Endothelial cell of umbilical vein (primary cell): ENCODE results near the gene MOCS1. TPM values are rescaled to one million over a fixed set of nuclear protein-coding genes. Genes with fewer than 3 reads are reported as not detected.

Source experiments
- BruUV-seq: library from RNA; stranded (reverse); fragments of 400-500 nt; replicated peaks from 2 replicates; lab custom pipeline; 2021; lab: Mats Ljungman, UMichigan
- CTCF ChIA-PET: fragments of 300-600, 350-600 bp; sonication (Branson Sonifier 250); formaldehyde crosslinking; loops from one replicate; lab custom pipeline; 2021; ENCODE audit warnings: antibody characterized with exemption, inconsistent platforms; lab: Charles Lee
- POLR2A ChIA-PET: fragments of 300-600, 350-600 bp; sonication (Branson Sonifier 250); formaldehyde crosslinking; loops from one replicate; lab custom pipeline; 2021; ENCODE audit warnings: antibody characterized with exemption, inconsistent platforms; lab: Charles Lee
- DNase-seq: peaks from one replicate; pipeline ENCODE4 v3.0.0-alpha.2; 2011; ENCODE audit warnings: low read depth, low spot score
- FAIRE-seq: peaks from 2 replicates; lab custom pipeline; 2011; peaks lifted over from hg19 to GRCh38; lab: Jason Lieb, UNC
- H2AFZ ChIP-seq: 2 replicates; pipeline ENCODE4 v1.6.0; 2012; ENCODE audit warnings: low read depth, low read length, control low read depth, inconsistent platforms
- H3K27ac ChIP-seq: 2 replicates; pipeline ENCODE4 v1.5.1; 2011; ENCODE audit warnings: low read depth, mild to moderate bottlenecking, control low read depth, low read length, moderate library complexity; ENCODE audit not compliant: insufficient read depth
- H3K27me3 ChIP-seq, 2 experiments: 2 replicates each; pipeline versions ENCODE4 v1.6.0 to v1.6.1; 2011; ENCODE audit warnings: low read length in 2 of 2, mixed read lengths in 1 of 2; ENCODE audit not compliant: control insufficient read depth in 2 of 2, insufficient read depth in 2 of 2
- H3K36me3 ChIP-seq, 2 experiments: 2 replicates in 1 of 2; 3 replicates in 1 of 2; pipeline ENCODE4 v1.5.1; 2011; ENCODE audit warnings: low read length in 2 of 2, mild to moderate bottlenecking in 1 of 2, moderate library complexity in 1 of 2; ENCODE audit not compliant: control insufficient read depth in 2 of 2, insufficient read depth in 2 of 2; ENCODE audit errors: extremely low read depth in 1 of 2
- H3K4me1 ChIP-seq: 3 replicates; pipeline ENCODE4 v1.5.1; 2011; ENCODE audit warnings: mild to moderate bottlenecking, low read length; ENCODE audit not compliant: control insufficient read depth, insufficient read depth; ENCODE audit errors: extremely low read depth
- H3K4me2 ChIP-seq: 2 replicates; pipeline ENCODE4 v1.6.1; 2011; ENCODE audit warnings: low read length, control low read depth, mixed read lengths; ENCODE audit not compliant: insufficient read depth
- H3K4me3 ChIP-seq, 3 experiments: fragments of 200-600 bp in 1 of 3; sonication (generic), shearing (Covaris generic) in 1 of 3; replicated peaks in 1 of 3; 2 replicates each; pipeline ENCODE4 v1.5.1; 2011 to 2016; ENCODE audit warnings: control low read depth in 3 of 3, low read length in 3 of 3, mild to moderate bottlenecking in 2 of 3, inconsistent platforms in 1 of 3, low read depth in 1 of 3, moderate library complexity in 1 of 3; ENCODE audit not compliant: insufficient read depth in 1 of 3
- H3K79me2 ChIP-seq: 2 replicates; pipeline ENCODE4 v1.6.0; 2012; ENCODE audit warnings: low read length, inconsistent platforms; ENCODE audit not compliant: control insufficient read depth, insufficient read depth
- H3K9ac ChIP-seq: replicated peaks from 2 replicates; pipeline ENCODE3; 2011; ENCODE audit warnings: low read length, control low read depth; ENCODE audit not compliant: insufficient read depth; ENCODE audit errors: extremely low read depth
- H3K9me1 ChIP-seq: replicated peaks from 3 replicates; pipeline ENCODE4 v1.6.0; 2011; ENCODE audit warnings: mild to moderate bottlenecking, low read length; ENCODE audit not compliant: control insufficient read depth, insufficient read depth; ENCODE audit errors: extremely low read depth
- H3K9me3 ChIP-seq: replicated peaks from 2 replicates; pipeline ENCODE4 v1.5.1; 2012; ENCODE audit warnings: low read length, inconsistent platforms; ENCODE audit not compliant: control insufficient read depth, insufficient read depth
- H4K20me1 ChIP-seq: replicated peaks from 2 replicates; pipeline ENCODE3; 2011; ENCODE audit warnings: mild to moderate bottlenecking, low read length; ENCODE audit not compliant: control insufficient read depth, insufficient read depth; ENCODE audit errors: extremely low read depth
- CTCF ChIP-seq, 2 donors: IDR thresholded peaks; 1 replicate in 1 of 2; 2 replicates in 1 of 2; pipeline ENCODE4 v1.5.1; 2011; ENCODE audit warnings: low read length in 2 of 2, mild to moderate bottlenecking in 2 of 2, moderate library complexity in 2 of 2, control low read depth in 1 of 2, inconsistent platforms in 1 of 2, low read depth in 1 of 2; ENCODE audit not compliant: insufficient read depth in 1 of 2; ENCODE audit errors: extremely low read depth in 1 of 2
- EZH2 ChIP-seq: IDR thresholded peaks from 2 replicates; pipeline ENCODE4 v1.6.1; 2012; ENCODE audit warnings: borderline replicate concordance, low read depth, mild to moderate bottlenecking, moderate library complexity, low read length, inconsistent platforms; ENCODE audit not compliant: severe bottlenecking
- FOS ChIP-seq: IDR thresholded peaks from 2 replicates; pipeline ENCODE4 v1.6.1; 2011; ENCODE audit warnings: mild to moderate bottlenecking, low read length, moderate library complexity, borderline replicate concordance; ENCODE audit not compliant: insufficient read depth
- JUN ChIP-seq: IDR thresholded peaks from 2 replicates; pipeline ENCODE4 v1.6.1; 2011; ENCODE audit warnings: borderline replicate concordance, low read depth; ENCODE audit not compliant: insufficient read length, insufficient read depth
- MAX ChIP-seq: IDR thresholded peaks from 2 replicates; pipeline ENCODE4 v1.6.1; 2011; ENCODE audit not compliant: insufficient read depth, insufficient read length
- MYC ChIP-seq: IDR thresholded peaks from one replicate; pipeline ENCODE4 v1.6.1; 2011; ENCODE audit warnings: mild to moderate bottlenecking, low read depth, low read length
- POLR2AphosphoS5 ChIP-seq: IDR thresholded peaks from 2 replicates; pipeline ENCODE4 v1.6.1; 2012; ENCODE audit warnings: low read depth, mild to moderate bottlenecking, control low read depth, low read length, moderate library complexity; ENCODE audit not compliant: insufficient read depth
- dilution Hi-C: fragments of 300-500 bp; cut with MboI; formaldehyde crosslinking; loops from one replicate; pipeline ENCODE4 v1.15.0; 2019; ENCODE audit warnings: low sequenced_read_pairs; ENCODE audit not compliant: extremely low pct_ligation_motif_present
- intact Hi-C: fragments of 100-400 bp; cut with micrococcal nuclease; formaldehyde crosslinking; loops from one replicate; pipeline ENCODE4 v1.10.0; 2022
- polyA plus RNA-seq, 4 experiments: library from polyadenylated mRNA; depleted of rRNA in 3 of 4; stranded (reverse) in 3 of 4; unstranded in 1 of 4; fragments of >200 nt; gene quantifications; 2 replicates each; pipeline versions ENCODE4 v1.2.1 to v1.2.3, GENCODE V29; 2011 to 2012; ENCODE audit warnings: missing spikeins in 1 of 4
- total RNA-seq: library from RNA; stranded (reverse); gene quantifications from 2 replicates; pipeline ENCODE4 v1.2.3, GENCODE V29; 2021

Gene MOCS1
- total and polyA plus RNA-seq, 2 donors (not counting 3 experiments of a cell fraction or from before 2014, with no cell fraction given): 8.3 to 12.8 TPM

GRCh38 chr6:39978240-39978639, 44.0 kb upstream of the MOCS1 start:
- no peaks in the 10 kb centered on the region for H3K4me1 ChIP-seq
- no peaks in the 10 kb centered on the region for H3K79me2 ChIP-seq
- H3K4me2 ChIP-seq: no peak overlapping the region
- TF ChIP-seq CTCF (IDR thresholded peaks at IDR 0.05; ENCODE audit: extremely low read depth in 1 of 2, insufficient read depth in 1 of 2, low read depth in 1 of 2, low read length in 2 of 2) (no peak), MYC (no peak)
- H3K27ac ChIP-seq: no peak overlapping the region
- H3K9me3 ChIP-seq: no peaks in the 10 kb centered on the region
- no TSS peak for BruUV-seq
- no peak overlapping the region for H3K4me3 ChIP-seq
- ChIA-PET CTCF (no interaction called here), POLR2A (no interaction called here)
- no peaks in the 10 kb centered on the region for H4K20me1 ChIP-seq
- no peak for DNase-seq
- no peaks in the 10 kb centered on the region for H3K36me3 ChIP-seq
- dilution Hi-C loops (no loop called here), intact Hi-C loops (no loop called here)
- H2AFZ ChIP-seq: no peak overlapping the region
- H3K9ac ChIP-seq: no peak overlapping the region
- no peak for FAIRE-seq
- no peaks in the 10 kb centered on the region for H3K27me3 ChIP-seq
- no peaks in the 10 kb centered on the region for H3K9me1 ChIP-seq

GRCh38 chr6:39973661-39974060, 39.4 kb upstream of the MOCS1 start:
- FAIRE-seq (no peak), DNase-seq (no peak)
- Histone ChIP-seq H3K9me3 (no peaks in the 10 kb centered on the region), H3K4me3 (no peak overlapping the region), H3K9me1 (no peaks in the 10 kb centered on the region), H3K4me2 (no peak overlapping the region), H3K79me2 (no peaks in the 10 kb centered on the region), H4K20me1 (no peaks in the 10 kb centered on the region), H2AFZ (no peak overlapping the region), H3K27ac (no peak overlapping the region), H3K36me3 (no peaks in the 10 kb centered on the region), H3K9ac (no peak overlapping the region), H3K4me1 (no peaks in the 10 kb centered on the region), H3K27me3 (no peaks in the 10 kb centered on the region)
- BruUV-seq: no TSS peak
- TF ChIP-seq CTCF (IDR thresholded peaks at IDR 0.05; ENCODE audit: extremely low read depth in 1 of 2, insufficient read depth in 1 of 2, low read depth in 1 of 2, low read length in 2 of 2): no peak
- no peak for TF ChIP-seq MAX
- TF ChIP-seq JUN: no peak
- no peak for TF ChIP-seq EZH2
- TF ChIP-seq MYC: no peak
- no peak for TF ChIP-seq POLR2AphosphoS5
- no peak for TF ChIP-seq FOS
- dilution Hi-C loops: no loop called here
- intact Hi-C loops: no loop called here
- CTCF ChIA-PET: no interaction called here
- POLR2A ChIA-PET: no interaction called here
